Activated CD4-positive, alpha-beta T cell treated with anti-CD3 and anti-CD28 coated beads for 1 hour (primary cell): ENCODE measurements around the gene PDSS2.
"Not testable (repeated sequence)": the region's sequence is repeated elsewhere in the genome, so short reads cannot be mapped to it uniquely, and the experiment has no call there.

ENCODE experiments used
- DNase-seq: peaks from one replicate; pipeline ENCODE4 v3.0.0-alpha.2; 2020

Gene PDSS2

DNA sequence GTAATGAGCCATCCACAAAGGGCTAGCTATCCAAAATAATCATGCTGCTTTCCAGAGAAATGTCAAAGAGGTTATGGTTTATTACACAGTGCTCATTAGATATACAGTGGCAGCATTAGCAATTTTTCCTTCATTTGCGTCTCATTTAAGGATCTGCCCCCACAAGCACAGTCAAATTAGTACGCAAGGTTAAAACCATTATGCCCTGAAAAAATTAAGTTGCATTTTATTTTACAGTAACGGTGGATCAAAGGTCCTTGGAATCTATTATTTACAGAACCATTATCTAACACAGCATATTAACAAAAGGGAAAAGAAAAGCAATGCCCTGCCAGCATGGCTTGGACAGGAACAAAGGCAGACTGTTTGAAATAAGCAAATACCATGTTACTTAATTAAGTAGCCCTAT is 144.8 kb downstream of the PDSS2 start:
- DNase-seq: no peak

- DNase-seq: no peak
Measured at GRCh38 chr6:107313776-107314175, 145.6 kb downstream of the PDSS2 start.

GRCh38 chr6:107310362-107310761 is 149.0 kb downstream of the PDSS2 start:
- no peak for DNase-seq

DNA sequence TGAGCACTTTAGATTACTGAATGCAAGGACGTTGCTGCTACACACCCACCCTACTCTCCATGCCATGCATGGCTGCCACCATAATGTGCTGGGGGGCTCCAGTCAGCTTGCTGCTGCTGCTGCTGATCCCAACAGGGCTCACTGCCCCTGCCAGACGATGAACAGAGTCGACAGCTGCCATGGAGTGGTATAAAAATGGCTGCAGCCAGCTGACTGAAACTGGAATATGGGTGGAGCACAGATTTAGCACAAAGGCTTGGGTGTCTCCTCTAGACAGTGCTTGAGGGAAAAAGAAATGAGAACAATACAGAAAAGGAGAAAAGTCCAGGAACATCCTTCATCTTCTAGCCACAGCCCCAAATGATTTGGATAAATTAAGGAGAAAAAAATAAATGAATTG is 150.7 kb downstream of the PDSS2 start:
- no peak for DNase-seq

DNA sequence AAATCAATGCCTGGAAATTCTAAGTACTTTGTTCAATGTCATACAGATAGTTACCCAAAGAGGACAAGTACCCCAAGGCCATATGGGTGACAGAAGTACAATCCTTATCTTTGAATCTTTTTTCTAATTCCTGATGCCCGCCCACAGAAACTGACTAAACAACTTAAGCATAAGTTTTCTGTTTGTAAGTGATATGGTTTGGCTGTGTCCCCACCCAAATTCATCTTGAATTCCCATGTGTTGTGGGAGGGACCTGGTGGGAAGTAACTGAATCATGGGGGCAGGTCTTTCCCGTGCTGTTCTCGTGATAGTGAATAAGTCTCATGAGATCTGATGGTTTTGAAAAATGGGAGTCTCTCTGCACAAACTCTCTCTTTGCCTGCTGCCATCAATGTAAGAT is 153.4 kb downstream of the PDSS2 start:
- not testable (repeated sequence) for DNase-seq

GRCh38 chr6:107305391-107305790 is 154.0 kb downstream of the PDSS2 start:
- DNase-seq: no peak

DNA sequence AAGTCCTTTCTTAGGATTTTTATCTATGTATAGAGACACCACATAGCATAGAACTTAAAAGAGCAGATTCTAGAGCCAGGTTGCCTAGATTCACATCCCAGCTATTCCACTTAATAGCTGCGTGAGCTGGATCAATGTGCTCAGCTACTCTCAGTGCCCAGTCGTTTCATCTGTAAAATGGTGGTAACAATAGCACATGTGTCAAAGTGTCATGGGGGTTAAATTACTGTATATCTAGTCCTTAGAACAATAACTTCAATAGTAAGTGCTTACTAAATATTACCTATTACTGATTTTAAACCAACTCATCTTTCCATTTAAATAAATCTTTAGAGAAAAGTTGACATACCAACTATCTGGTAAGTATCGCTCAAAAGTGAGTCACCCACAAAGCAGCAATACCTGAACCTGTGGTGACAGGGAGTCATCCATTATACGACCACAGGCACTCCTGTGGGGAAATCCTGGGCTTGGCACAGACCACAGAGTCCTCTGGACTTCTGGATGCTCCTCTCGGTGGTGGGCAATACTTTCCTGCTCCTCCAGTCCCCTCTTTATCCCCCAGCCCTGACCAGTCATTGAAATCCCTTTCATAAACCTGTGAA is 154.8 kb downstream of the PDSS2 start:
- no peak for DNase-seq

DNA sequence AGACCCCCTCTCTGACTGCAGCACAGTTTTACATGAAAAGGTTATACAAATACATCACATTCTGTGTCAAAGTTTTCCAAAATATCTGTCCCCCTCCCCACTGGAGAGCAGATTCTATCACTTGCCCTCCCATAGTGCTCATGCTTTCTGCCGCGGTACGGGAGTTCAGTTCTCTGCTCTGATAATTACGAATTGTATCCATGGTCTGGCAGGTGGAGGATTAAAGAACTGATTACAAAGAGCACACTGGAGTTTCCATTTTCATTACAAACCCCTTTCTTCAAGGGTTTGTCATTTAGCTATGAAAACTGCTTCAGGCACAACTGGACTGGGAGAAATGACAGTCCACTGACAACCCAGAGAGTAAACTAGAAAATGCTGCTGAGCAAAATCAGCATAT is 166.0 kb downstream of the PDSS2 start:
- no peak for DNase-seq

DNA sequence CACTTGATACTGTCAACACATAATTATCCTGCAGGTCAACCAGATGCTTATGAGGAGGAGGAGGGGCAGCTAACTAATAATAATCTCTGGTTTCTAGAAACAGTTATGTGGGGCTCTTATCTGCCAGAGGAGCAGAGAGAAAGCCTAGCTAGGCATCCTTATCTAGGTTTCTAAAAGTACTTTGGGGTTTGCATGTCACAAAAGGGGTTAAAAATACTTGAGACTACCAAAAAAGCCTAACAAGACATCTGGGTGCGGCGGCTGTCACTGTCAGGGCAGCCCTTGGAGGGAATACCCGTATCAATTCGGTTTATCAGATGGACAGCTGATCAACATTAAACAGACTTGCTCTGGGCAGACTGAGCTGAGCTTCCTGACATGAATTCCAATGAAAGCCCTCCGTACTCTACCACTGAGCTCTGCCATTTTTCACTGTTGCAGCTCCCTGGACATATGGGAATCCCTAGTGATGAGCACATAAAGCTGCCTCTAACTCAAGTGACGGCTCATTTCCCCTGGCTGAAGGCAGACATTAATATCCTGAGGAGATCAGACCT is 166.6 kb downstream of the PDSS2 start:
- no peak for DNase-seq

DNA sequence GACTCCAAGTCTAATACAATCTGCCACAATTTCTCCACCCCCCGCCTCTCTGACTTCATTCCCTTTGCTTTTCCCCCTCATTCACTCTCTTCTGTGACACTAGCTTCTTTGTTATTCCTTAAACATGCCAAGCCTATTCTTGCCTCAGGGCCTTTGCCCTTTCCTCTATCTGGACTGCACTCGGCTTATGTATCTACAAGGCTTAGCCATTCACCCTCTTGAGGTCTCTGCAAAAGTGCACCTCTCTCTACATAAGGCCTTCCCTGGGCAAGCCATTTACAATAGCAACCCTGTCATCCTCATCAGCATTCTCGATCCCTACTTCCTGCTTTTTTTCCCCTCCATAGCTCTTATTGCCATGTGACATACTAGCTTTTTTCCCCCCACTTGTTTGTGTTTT is 168.9 kb downstream of the PDSS2 start:
- no peak for DNase-seq

GRCh38 chr6:107289258-107289657 is 170.1 kb downstream of the PDSS2 start:
- not testable (repeated sequence) for DNase-seq

DNA sequence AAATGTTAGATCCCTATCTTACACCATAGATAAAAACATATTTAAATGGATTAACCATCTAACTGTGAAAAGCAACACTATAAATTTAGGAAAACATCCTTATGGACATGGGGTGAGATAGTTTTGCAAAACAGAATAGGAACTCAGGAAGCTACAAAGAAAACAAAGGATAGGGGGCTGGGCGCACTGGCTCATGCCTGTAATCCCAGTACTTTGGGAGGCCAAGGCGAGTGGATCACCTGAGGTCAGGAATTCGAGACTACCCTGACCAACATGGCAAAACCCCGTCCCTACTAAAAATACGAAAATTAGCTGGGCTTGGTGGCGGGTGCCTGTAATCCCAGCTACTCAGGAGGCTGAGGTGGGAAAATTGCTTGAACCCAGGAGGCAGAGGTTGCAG is 173.7 kb downstream of the PDSS2 start:
- not testable (repeated sequence) for DNase-seq

DNA sequence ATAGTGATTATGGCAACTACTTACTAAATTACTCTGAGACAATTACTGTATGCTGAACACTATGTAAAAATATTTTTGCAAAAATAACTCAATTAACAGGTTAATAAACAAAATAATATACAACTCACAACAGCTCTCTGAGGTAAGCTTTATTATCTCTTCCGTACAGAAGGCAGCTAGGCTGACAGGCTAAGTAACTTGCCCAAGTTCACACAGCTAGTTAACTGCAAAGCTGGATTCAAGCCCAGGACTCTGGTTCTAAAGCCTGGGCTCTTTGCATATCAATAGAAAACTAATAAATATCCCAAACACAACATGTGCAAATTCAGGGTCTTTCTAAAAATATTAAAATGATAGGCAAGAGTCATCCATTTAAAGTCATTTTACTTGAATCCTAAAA is 174.6 kb downstream of the PDSS2 start:
- DNase-seq: no peak

- no peak for DNase-seq
Measured at GRCh38 chr6:107280791-107281190, 178.6 kb downstream of the PDSS2 start.

DNA sequence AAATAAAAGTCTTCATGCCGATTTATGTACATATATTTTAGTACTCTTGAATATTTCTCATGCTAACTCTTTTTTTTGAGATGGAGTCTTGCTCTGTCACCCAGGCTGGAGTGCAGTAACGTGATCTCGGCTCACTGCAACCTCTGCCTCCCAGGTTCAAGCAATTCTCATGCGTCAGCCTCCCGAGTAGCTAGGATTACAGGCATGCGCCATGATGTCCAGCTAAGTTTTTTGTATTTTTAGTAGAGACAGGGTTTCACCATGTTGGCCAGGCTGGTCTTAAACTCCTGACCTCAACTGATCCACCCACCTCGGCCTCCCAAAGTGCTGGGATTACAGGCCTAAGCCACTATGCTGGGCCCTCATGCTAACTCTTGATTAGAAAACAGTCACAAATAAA is 179.4 kb downstream of the PDSS2 start:
- not testable (repeated sequence) for DNase-seq

GRCh38 chr6:107275330-107275865 is 184.0 kb downstream of the PDSS2 start:
- no peak for DNase-seq

DNA sequence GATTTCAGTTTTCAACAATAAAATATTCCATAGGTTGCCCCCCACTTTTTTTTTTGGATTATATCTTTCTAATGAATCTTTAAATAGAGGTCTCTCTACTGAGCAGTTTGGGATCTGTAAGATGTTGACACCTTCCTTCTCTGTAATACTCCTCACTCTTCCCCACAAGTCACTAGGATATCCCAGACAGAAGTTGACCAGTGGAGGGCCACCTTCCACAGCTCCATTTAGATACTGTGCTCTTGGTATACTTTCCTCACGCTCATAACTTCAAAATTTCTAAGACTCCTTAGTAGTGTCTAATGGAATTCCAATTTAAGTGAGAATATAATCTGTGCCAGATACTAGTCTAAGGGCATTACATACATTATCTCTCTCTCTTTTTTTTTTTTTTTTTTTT is 185.1 kb downstream of the PDSS2 start:
- DNase-seq: no peak

DNA sequence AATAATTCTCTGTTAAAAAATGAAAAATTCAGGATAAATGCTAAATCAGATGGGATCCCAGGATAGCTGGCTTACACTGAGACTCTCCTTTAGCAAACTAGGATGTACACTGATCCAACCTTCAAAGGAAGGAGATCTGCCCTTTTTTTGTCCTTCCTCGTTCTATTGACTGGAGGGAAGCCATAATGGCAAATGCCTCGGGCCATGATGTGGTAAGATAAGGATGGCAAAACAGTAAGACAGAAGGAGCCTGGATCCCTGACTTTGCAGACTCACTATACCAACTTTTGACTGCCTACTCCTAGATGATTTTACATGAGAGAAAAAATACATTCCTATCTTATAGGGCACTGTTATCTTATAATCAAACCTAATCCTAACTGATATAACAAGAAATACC is 187.1 kb downstream of the PDSS2 start:
- DNase-seq: no peak

DNA sequence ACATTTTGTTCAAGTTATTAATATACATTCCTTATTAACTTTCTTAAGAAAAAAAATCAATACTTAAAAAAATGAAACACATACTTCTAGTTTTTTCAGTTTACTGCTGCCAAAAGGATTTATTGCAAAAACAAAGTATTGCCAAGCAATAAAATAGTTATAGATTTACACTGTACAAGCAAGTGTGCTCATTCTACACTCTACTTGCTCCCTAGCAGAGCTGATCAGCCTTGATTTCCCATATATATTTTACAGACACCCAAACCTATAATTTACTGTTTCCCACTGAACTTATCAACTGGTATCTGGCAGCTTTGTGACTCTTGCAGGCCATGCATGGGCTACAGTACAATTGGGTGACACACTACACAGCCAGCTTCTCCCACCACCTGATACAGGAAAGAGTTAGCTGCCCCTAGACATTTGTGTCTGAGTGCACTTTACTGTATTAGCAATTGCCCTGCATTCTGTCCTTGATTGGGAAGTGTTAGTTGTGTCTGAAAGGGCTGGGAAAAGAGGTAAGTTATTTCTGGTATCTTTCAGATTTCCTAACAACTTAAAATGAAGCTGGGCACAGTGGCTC is 188.1 kb downstream of the PDSS2 start:
- DNase-seq: no peak

DNA sequence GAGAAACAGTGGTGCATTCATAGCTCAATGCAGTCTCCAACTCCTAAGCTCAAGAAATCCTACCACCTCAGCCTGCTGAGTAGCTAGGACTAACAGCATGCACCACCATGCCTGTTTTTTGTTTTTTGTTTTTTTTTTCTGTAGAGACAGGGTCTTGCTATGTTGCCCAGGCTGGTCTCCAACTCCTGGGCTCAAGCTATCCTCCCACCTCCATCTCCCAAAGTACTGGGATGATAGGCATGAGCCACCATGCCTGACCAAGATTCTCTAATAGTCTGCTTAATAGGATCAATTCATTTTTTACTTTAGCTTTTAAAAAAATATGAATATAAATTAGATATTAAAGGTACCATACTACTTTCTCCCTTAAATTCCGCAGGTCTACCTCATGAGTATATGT is 191.7 kb downstream of the PDSS2 start:
- no peak for DNase-seq

DNA sequence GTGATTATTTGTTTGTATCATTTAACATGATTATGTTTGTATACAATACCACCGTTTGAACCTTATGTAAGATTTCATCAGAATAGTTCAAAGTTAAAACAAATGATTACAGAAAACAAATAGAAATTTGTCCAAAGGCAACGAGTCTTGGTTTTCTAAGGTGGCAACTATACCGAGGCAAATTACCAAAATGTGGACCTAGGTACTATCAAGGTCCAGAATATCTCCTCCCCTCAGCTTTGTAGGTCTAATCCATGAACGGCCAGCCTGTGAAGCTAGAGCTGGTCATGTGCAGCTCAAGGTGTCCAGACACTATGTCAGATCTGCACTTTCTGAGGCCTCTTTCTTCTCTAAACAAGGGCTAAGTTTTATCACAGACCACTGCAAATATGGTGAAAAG is 192.4 kb downstream of the PDSS2 start:
- DNase-seq: no peak

- no peak for DNase-seq
Measured at GRCh38 chr6:107266563-107266962, 192.8 kb downstream of the PDSS2 start.

GRCh38 chr6:107264357-107264840 is 195.0 kb downstream of the PDSS2 start:
- no peak for DNase-seq

GRCh38 chr6:107259951-107260350 is 199.4 kb downstream of the PDSS2 start:
- no peak for DNase-seq

- DNase-seq: no peak
Measured at GRCh38 chr6:107248147-107248546, 211.2 kb downstream of the PDSS2 start.
